ENCODE data around the gene BTF3. TPM values are rescaled to one million over a fixed set of nuclear protein-coding genes. Genes with fewer than 3 reads are reported as not detected.
"Not testable (repeated sequence)": the region's sequence is repeated elsewhere in the genome, so short reads cannot be mapped to it uniquely, and the experiment has no call there.

BTF3 gene
- total and polyA plus RNA-seq, 3 donors from 2014 or later: 232 to 387 (median 277) TPM

- H3K4me3 ChIP-seq: no peak overlapping the region
- intact Hi-C loops (cut with DNase I; ENCODE audit: low total_unique reads): no loop called here
- no peak overlapping the region for H3K27ac ChIP-seq
- DNase-seq: no peak
- no peaks in the 10 kb centered on the region for H3K36me3 ChIP-seq (ENCODE audit: low read depth, missing control alignments)
- no peak for TF ChIP-seq POLR2A (IDR thresholded peaks at IDR 0.05)
- no peak for TF ChIP-seq CTCF (IDR thresholded peaks at IDR 0.05)
- no peaks in the 10 kb centered on the region for H3K9me3 ChIP-seq
- no peaks in the 10 kb centered on the region for H3K4me1 ChIP-seq
- H3K27me3 ChIP-seq: no peaks in the 10 kb centered on the region
- 63 to 70% methylated on average over 3 of the region's 3 CpGs for WGBS, 2 donors
Measured at GRCh38 chr5:73486119-73486899, 11.9 kb upstream of the BTF3 start.

DNA sequence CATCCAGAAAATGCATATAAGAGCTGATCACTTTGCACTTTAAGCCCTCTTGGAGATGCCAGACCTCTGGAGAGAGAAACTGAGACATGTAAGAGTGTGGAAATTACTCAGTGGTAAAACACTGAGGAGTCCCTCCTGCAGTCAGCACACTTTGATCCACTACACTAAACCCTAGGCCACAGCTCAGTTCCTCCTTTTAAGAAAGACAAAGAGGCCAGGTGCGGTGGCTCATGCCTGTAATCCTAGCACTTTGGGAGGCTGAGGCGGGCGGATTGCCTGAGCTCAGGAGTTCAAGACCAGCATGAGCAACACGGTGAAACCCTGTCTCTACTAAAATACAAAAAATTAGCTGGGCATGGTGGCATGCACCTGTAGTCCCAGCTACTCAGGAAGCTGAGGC, 11.0 kb upstream of the BTF3 start:
- H3K9me3 ChIP-seq; H3K27me3 ChIP-seq; H3K27ac ChIP-seq; H3K36me3 ChIP-seq (ENCODE audit: low read depth, missing control alignments); H3K4me1 ChIP-seq; intact Hi-C loops (cut with DNase I; ENCODE audit: low total_unique reads); DNase-seq; H3K4me3 ChIP-seq: not testable (repeated sequence)
- WGBS, 2 donors: 72 to 73% methylated on average over 4 of the region's 4 CpGs

GRCh38 chr5:73487815-73488214, 10.4 kb upstream of the BTF3 start:
- intact Hi-C loops (cut with DNase I; ENCODE audit: low total_unique reads): no loop called here
- Histone ChIP-seq H3K4me3 (no peak overlapping the region), H3K27ac (no peak overlapping the region), H3K36me3 (ENCODE audit: low read depth, missing control alignments) (no peaks in the 10 kb centered on the region), H3K9me3 (no peaks in the 10 kb centered on the region), H3K27me3 (no peaks in the 10 kb centered on the region), H3K4me1 (no peaks in the 10 kb centered on the region)
- no peak for DNase-seq
- TF ChIP-seq CTCF (IDR thresholded peaks at IDR 0.05) (no peak), POLR2A (IDR thresholded peaks at IDR 0.05) (no peak)
- WGBS, 2 donors: 73% methylated on average over 4 of the region's 4 CpGs

DNA sequence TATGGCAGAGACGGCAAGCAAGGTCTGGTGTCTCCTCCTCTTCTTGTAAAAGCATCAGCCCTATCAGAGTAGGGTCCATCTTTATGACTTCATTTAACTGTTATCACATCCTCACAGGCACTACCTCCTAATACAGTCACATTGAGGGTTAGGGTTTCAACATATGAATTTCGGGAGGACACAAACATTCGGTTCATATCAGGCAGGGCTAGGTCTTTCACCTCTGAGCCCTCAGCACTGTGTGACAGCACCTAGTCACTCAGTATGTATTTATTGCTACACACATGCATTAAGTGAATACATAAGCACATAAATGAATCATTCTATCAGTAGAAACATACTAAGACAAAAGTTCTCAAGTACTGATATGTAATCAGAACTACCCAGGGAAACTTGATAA, 9.4 kb upstream of the BTF3 start:
- intact Hi-C loops (cut with DNase I; ENCODE audit: low total_unique reads): no loop called here
- no peaks in the 10 kb centered on the region for H3K4me1 ChIP-seq
- H3K9me3 ChIP-seq: no peaks in the 10 kb centered on the region
- WGBS, 2 donors: 82 to 88% methylated on average over 3 of the region's 3 CpGs
- no peaks in the 10 kb centered on the region for H3K27me3 ChIP-seq
- no peak overlapping the region for H3K4me3 ChIP-seq
- no peak for TF ChIP-seq CTCF (IDR thresholded peaks at IDR 0.05)
- no peak for TF ChIP-seq POLR2A (IDR thresholded peaks at IDR 0.05)
- no peak overlapping the region for H3K27ac ChIP-seq
- H3K36me3 ChIP-seq (ENCODE audit: low read depth, missing control alignments): no peaks in the 10 kb centered on the region
- no peak for DNase-seq

DNA sequence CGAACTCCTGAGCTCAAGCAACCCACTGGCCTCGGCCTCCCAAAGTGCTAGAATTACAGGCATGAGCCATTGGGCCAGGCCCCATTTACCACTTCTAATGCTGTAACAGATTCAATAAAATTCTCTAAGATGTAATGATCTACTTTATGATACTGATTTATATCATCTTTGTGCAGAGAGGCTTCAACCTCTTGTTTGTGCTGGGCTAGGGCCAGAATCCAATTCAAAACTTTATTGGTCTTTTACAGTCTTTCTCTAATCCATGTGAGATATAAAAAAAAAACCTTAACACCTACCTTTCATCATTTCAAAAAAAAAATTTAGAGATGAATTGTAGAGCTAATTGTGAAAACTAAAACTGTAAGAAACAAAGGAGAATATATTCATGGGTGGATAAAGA, 8.2 kb upstream of the BTF3 start:
- H3K4me3 ChIP-seq: no peak overlapping the region
- TF ChIP-seq POLR2A (IDR thresholded peaks at IDR 0.05) (no peak), CTCF (IDR thresholded peaks at IDR 0.05) (no peak)

More for the DNA sequence above, 8.2 kb upstream of the BTF3 start:
- H3K36me3 ChIP-seq (ENCODE audit: low read depth, missing control alignments): no peaks in the 10 kb centered on the region
- no peaks in the 10 kb centered on the region for H3K27me3 ChIP-seq
- no peak overlapping the region for H3K27ac ChIP-seq
- no peaks in the 10 kb centered on the region for H3K9me3 ChIP-seq
- intact Hi-C loops (cut with DNase I; ENCODE audit: low total_unique reads): no loop called here
- WGBS, 2 donors: 86 to 92% methylated on average over 2 of the region's 2 CpGs
- no peak for DNase-seq
- H3K4me1 ChIP-seq: no peaks in the 10 kb centered on the region

Measured in testis (tissue), 3 donors.